GM18526 (cell line): ENCODE measurements around the gene DNAH10.

ENCODE experiments used
- POLR2A ChIP-seq: IDR thresholded peaks from 3 replicates; pipeline ENCODE4 v1.6.1; 2011; ENCODE audit not compliant: insufficient read length; ENCODE audit errors: extremely low read depth

DNAH10 gene

DNA sequence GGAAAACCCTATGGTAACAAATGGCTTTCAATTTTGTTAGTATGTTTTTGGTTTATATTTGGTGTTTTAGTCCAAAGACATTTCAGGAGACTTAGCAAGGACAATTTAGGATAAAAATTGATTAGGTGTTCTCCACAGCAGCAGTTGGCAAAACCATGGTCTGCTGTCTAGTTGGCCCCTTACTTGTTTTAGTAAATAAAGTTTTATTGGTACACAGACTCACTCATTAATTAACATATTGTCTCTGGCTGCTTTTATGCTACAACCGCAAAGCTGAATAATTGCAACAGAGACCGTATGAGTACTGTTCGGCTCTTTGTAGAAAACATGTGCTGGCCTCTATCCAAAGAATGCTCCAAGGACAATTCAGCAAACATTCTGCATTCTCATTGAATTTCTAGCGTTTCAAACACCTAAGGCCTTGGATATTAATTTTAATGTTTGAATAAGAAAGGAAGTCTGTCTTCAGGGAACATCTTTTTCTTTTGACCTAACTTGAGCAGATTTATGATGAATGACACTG is 132.8 kb downstream of the DNAH10 start:
- TF ChIP-seq POLR2A = no peak

DNA sequence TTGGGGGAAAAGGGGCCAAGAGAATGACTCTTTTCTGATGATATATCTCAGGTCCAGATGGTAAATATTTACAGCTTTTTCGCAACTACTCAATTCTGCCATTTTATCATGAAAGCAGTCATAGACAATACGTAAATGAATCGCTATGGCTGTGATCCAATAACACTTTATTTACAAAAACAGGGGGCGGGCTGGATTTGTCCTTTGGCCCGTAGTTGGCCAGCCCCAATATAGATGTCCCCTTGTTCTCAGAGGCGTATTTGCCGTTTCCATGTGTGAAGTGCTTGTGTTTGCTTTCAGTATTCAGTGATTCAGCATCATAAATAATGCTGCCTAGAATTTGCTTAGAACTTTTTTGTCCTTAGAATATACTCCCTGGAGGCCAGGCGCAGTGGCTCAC is 133.3 kb downstream of the DNAH10 start:
- TF ChIP-seq POLR2A = no peak

DNA sequence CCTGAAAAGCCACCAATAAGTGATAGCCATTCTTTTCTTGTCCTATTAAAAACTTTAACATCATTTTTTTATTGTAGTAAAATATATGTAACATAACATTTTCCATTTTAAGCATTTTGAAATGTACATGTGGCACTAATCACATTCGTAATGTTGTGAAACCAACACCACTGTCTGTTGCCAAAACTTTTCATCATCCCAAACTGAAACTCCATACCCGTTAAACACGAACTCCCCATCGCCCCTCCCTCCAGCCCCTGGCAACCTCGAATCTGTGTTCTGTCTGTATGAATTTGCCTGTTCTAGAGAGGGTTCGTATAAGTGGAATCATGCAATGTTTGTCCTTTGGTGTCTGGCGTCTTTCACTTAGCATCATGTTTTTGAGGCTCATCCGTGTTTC is 134.7 kb downstream of the DNAH10 start:
- no peak for TF ChIP-seq POLR2A

DNA sequence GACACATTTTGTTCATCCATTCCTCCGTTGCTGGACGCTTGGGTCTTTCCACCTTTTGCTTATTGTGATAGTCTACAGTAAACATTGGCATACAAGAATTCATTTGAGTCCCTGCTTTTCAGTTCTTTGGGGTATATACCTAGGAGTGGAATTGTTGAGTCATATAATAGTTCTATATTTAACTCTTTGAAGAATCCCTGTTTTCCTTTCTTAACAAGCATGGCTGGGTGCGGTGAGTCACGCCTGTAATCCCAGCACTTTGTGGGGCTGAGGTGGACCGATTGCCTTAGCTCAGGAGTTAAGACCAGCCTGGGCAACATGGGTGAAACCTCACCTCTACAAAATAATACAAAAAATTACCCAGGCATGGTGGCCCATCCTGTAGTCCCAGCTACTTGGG is 135.1 kb downstream of the DNAH10 start:
- no peak for TF ChIP-seq POLR2A

DNA sequence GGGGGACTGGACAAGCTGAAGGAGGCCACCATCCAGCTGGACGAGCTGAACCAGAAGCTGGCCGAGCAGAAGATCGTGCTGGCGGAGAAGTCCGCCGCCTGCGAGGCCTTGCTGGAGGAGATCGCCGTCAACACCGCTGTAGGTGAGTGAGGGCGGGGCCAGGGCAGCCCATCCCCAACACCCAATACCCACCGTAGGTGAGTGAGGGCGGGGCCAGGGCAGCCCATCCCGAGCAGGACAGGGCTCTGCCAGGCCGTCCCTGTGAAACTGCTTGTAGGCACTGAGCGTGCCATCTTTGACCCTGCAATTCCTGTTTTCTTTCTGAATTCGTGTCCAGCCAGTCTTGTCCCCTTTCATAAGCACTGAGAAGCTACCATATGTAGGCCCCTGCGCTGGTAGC is 136.6 kb downstream of the DNAH10 start:
- TF ChIP-seq POLR2A = no peak

DNA sequence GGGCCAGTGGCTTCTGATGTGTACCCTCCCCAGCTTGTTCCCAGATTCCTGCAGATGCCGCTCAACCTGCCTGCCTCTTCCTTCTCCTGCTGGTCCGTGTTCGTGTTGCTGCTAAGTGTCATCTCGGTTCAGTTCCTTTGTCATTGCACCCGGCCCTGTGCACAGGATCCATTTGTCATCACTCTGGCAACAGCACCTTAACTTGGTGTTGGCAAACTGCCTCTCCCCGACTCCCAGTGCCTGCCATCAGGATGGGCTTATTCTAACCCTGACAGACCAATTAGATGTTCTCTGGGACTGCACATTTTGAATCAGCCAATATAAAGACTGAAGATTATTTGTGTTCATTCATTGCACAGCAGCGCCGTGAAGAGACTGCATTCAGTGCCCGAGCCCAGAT is 137.3 kb downstream of the DNAH10 start:
- no peak for TF ChIP-seq POLR2A

DNA sequence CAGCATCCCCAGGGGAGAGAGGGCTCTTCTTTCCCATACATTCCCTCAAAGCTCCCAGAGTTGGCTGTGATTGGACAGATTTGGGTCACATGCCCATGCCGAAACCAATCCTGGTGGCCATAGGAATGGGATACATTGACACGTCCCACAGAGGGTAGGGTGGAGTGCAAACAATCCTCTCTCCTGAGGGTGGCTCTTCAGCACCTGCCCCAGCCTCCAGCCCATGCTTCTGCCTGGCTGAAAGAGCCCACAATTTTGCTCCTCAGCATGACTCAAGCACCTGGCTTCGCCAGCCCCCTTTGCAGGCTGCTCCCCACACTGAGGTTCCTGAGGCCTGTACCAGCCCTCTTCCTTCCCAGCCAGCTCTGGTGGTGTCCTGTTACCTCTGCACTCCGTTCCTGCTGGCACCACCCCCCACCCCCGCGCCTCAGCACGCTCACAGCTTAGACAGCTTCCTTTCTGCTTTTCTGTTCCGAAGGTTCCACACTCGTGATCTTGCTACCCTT is 138.8 kb downstream of the DNAH10 start:
- no peak for TF ChIP-seq POLR2A

DNA sequence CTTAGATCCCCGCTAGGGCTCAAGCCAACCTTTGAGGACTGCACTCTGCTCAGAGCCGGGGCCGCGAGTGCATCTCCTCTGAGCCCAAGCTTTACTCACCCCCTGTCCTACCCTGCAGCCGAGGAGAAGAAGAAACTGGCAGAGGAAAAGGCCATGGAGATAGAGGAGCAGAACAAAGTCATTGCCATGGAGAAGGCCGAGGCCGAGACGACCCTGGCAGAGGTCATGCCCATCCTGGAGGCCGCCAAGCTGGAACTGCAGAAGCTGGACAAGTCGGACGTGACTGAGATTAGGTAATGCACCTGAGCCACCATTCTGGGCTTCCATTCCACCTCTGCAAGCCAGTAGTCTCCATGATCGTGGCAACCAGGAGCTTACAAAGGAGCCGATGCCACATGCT is 140.7 kb downstream of the DNAH10 start:
- TF ChIP-seq POLR2A = no peak

DNA sequence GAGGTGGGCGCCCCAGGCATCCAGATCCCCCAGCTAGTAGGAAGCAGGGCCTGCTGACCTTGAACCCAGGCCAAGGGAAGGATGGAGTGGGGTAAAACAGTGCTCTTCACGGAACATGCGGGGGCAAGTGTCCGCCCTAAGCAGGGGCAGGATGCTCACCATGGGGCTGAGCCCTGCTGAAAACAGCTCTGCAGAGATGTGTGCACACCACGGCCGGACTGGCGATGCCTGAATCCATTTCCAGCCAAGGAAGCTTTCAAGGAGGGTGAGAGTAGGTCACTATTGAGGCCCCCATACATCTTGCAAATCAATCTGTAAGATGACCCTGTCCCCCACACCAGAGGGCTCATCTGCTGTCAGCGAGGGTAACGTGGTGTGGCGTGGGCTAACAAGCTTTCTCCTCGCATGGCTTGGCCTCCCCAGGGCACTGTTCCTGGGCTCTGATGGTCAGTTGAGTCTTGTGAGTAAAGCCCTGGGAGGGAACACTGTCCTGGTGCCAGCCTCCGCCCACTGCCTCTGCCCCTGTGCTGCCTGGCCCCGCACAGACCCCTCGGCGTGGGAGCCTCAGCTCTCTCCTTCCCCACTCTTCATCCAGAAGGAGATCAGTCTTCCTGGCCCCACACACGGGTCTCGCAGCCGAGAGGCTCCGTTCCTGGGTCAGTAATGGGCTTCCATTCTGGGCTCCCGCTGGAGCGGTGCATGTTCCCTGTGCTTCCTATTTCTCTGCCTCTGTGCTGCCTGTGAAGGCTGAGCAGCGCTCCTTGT is 141.4 kb downstream of the DNAH10 start:
- no peak for TF ChIP-seq POLR2A

DNA sequence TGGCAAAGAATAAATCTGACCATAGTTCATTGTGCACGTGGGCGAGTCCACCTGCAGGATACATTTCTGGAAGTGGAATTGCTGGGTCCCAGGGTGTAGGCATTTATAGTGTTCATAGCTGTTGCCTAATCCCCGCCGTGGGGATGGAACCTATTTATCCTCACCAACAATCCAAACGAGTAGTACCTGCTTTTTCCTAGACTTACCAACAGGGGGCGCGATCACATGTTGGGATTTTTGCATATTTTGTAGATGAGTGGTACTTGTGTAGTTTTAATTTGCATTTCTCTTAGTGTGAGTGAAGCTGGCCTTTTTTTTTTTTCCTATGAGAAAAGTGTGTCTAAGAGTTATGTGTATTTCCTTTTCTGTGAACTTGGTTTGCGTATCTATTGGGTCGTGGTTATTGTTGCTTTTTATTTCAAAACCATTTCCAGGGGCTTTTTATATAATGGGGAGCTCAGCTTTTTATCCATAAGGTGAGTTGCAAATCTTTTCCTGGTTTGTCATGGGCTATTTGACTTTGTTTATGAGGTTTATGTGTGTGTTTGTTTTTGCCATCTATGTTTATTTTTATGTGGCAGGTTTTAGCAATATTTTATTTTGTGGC is 143.3 kb downstream of the DNAH10 start:
- TF ChIP-seq POLR2A = no peak

DNA sequence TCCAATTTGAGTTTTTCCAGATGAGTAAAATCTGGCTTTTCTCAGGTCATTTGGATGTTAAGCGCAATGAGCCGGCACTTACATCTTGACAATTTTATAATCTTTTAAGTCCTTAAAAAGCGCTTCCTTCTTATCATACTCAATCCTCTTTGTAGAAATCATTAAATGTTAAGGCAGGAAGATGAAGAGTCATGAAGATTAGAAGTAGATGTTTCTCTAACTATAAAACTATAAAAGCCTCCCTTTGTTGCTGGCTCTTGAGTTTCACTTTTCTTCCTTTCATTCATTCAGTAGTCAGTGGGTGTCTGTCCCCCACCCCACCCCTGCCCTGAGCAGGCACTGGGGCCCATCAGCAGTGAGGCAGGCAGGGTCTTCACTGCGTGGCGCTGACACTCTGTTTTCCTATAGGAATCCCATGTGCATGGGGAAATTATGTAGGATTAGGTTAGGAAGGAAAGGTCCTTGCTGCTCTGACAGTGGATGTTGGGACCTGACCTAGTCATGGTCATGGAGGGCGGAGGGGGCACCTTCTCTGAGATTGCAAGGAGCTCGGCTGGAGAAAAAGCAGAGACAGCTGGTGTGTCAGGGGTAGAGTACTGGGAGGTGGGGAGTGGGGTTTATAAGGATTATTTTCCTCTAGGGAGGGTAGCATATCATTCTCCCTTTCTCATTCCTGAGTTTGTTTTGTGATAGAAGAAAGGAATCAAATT is 144.8 kb downstream of the DNAH10 start:
- TF ChIP-seq POLR2A = no peak

DNA sequence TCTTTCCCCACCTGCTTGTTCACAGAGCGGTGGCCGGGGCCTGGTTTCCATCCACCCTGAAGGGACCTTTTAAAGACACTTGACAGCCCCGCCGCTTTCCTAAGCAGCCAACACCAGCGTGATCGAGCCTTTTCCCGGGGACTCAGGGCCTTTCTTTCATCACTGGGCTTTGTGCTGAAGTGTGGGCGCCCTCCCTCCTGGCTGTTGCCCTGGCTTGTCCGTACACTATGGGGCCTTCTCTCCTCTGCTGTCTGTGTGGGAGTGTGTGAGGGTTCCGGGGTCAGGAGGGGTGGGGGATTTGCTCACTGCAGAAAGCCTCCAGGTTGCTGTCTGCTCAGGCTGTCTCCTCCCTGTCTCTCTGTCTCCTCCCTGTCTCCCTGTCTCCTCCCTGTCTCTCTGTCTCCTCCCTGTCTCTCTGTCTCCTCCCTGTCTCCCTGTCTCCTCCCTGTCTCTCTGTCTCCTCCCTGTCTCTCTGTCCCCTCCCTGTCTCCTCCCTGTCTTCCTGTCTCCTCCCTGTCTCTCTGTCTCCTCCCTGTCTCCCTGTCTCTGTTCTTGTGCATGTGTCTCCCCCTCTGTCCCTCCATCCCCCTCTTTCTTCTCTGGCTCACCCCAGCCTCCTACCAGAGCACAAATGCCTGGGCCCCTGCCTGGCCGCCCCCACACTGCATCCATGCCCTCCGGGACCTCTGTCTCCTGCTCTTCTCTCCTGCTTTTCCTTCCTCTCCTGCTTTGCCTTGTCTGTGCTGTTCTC is 145.8 kb downstream of the DNAH10 start:
- TF ChIP-seq POLR2A = no peak

DNA sequence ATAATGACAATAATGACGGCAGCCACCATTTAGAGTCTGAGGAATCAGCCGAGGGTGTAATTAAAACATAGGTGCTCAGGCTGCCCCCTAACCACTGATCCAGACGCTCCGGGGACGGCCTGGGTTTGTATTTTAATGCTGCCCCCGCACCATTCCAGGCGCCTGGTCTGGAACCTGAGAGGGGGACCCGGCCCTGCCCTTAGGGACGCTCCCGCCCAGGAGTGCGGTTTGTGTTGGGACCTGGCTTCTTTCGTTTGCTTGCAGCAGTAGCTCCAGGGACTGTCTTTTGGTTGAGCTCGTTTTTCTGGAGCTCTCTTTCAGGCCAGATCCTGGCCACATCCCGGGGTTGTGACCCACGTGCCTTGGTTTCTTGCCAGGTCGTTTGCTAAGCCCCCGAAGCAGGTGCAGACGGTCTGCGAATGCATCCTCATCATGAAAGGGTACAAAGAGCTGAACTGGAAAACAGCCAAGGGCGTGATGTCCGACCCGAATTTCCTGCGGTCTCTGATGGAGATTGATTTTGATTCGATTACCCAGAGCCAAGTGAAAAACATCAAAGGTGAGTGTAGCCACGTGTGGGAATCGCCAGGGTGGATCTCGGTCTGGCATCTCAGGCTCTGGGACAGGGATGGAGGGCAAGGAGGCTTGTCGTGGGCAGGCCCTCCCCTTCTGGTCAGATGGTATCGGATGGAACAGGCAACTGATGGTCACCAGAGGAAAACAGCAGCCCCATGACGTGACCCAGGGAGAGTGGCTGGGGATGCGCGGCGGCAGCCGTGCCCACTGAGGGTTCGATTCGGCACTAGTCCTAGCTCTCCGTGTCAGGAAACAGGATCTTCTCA is 147.0 kb downstream of the DNAH10 start:
- no peak for TF ChIP-seq POLR2A

DNA sequence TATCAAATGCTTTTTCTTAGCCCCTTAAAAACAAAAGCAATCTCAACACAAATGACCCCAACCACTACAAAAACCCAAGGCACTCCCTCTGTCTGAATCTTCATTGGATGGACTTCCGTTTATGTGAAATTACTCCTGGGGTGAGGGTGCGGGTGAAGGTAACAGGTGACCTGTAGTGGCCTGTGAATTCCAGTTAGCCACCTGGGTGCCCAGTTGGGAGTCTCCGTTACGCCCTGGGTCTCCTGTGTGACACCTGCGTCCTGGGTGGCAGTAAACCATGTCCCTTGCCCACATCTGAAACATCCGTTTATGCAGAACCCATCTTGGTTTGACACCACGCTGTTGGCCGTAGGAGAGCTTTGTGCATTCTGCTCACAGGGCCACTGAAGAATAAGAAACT is 148.0 kb downstream of the DNAH10 start:
- no peak for TF ChIP-seq POLR2A
